HL-60 (cell line): Measurements from ENCODE around the gene LRMDA.
A peak's percentile ranks its signal among the peaks of the same experiment; 100 is the strongest.

Source experiments
- DNase-seq, 2 experiments: peaks; one replicate each; pipeline ENCODE4 v3.0.0-alpha.2; 2010 to 2020; ENCODE audit warnings: low read depth in 1 of 2, low spot score in 1 of 2
- H3K27ac ChIP-seq: fragments of 250-450 bp; sonication (Bioruptor Pico); replicated peaks from 2 replicates; pipeline ENCODE4 v1.5.1; 2020; ENCODE audit warnings: mild to moderate bottlenecking, moderate library complexity
- H3K27me3 ChIP-seq: fragments of 250-450 bp; sonication (Bioruptor Pico); 2 replicates; pipeline ENCODE4 v1.5.1; 2021; ENCODE audit warnings: mild to moderate bottlenecking, moderate library complexity; ENCODE audit not compliant: insufficient read depth, poor library complexity, severe bottlenecking
- H3K4me3 ChIP-seq: replicated peaks from 2 replicates; pipeline ENCODE4 v1.5.1; 2011; ENCODE audit warnings: mild to moderate bottlenecking, control low read depth, low read length; ENCODE audit not compliant: insufficient read depth
- GABPA ChIP-seq: IDR thresholded peaks from 2 replicates; pipeline ENCODE4 v1.6.1; 2012; ENCODE audit warnings: low read depth
- POLR2AphosphoS5 ChIP-seq: IDR thresholded peaks from 2 replicates; pipeline ENCODE4 v1.6.1; 2012; ENCODE audit warnings: low read depth
- SPI1 ChIP-seq: IDR thresholded peaks from 2 replicates; pipeline ENCODE4 v1.6.1; 2012; ENCODE audit warnings: low read depth, mild to moderate bottlenecking, borderline replicate concordance
- TF ChIP-seq, protein P1 (sequence below): IDR thresholded peaks from one replicate; pipeline ENCODE4 v1.5.1; 2011; ENCODE audit warnings: low read length, control low read depth, inconsistent platforms; ENCODE audit not compliant: insufficient read depth
- TF ChIP-seq, protein P2 (sequence below): IDR thresholded peaks from 2 replicates; pipeline ENCODE4 v1.6.1; 2012; ENCODE audit warnings: low read depth; ENCODE audit not compliant: insufficient replicate concordance

Gene LRMDA

DNA sequence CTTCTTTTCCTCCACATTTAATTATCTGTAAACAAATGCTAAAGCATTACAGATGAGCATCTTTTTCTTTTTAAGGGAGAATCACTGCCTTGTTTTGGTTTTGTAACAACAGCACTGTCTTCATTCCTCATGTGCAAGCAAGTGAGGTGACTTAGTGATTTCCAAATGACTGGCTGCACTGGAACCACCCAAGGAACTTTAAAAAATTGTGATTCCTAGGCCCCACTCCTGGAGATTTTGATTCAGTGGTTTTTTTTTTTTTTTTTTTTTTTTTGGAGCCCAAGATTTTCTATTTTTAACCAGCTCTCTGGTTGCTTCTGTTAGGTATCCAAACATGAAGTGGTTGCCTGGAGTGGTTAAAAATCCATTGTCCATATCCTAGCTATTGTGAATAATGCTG is 176.2 kb downstream of the LRMDA start:
- TF ChIP-seq SPI1 (no peak), GABPA (no peak), POLR2AphosphoS5 (no peak)
- TF ChIP-seq, protein P1, sequence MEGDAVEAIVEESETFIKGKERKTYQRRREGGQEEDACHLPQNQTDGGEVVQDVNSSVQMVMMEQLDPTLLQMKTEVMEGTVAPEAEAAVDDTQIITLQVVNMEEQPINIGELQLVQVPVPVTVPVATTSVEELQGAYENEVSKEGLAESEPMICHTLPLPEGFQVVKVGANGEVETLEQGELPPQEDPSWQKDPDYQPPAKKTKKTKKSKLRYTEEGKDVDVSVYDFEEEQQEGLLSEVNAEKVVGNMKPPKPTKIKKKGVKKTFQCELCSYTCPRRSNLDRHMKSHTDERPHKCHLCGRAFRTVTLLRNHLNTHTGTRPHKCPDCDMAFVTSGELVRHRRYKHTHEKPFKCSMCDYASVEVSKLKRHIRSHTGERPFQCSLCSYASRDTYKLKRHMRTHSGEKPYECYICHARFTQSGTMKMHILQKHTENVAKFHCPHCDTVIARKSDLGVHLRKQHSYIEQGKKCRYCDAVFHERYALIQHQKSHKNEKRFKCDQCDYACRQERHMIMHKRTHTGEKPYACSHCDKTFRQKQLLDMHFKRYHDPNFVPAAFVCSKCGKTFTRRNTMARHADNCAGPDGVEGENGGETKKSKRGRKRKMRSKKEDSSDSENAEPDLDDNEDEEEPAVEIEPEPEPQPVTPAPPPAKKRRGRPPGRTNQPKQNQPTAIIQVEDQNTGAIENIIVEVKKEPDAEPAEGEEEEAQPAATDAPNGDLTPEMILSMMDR = no peak
- TF ChIP-seq, protein P2, sequence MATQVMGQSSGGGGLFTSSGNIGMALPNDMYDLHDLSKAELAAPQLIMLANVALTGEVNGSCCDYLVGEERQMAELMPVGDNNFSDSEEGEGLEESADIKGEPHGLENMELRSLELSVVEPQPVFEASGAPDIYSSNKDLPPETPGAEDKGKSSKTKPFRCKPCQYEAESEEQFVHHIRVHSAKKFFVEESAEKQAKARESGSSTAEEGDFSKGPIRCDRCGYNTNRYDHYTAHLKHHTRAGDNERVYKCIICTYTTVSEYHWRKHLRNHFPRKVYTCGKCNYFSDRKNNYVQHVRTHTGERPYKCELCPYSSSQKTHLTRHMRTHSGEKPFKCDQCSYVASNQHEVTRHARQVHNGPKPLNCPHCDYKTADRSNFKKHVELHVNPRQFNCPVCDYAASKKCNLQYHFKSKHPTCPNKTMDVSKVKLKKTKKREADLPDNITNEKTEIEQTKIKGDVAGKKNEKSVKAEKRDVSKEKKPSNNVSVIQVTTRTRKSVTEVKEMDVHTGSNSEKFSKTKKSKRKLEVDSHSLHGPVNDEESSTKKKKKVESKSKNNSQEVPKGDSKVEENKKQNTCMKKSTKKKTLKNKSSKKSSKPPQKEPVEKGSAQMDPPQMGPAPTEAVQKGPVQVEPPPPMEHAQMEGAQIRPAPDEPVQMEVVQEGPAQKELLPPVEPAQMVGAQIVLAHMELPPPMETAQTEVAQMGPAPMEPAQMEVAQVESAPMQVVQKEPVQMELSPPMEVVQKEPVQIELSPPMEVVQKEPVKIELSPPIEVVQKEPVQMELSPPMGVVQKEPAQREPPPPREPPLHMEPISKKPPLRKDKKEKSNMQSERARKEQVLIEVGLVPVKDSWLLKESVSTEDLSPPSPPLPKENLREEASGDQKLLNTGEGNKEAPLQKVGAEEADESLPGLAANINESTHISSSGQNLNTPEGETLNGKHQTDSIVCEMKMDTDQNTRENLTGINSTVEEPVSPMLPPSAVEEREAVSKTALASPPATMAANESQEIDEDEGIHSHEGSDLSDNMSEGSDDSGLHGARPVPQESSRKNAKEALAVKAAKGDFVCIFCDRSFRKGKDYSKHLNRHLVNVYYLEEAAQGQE = no peak
- Histone ChIP-seq H3K4me3 (no peak overlapping the region), H3K27ac (no peak overlapping the region), H3K27me3 (no peaks in the 10 kb centered on the region)
- no peak for DNase-seq

DNA sequence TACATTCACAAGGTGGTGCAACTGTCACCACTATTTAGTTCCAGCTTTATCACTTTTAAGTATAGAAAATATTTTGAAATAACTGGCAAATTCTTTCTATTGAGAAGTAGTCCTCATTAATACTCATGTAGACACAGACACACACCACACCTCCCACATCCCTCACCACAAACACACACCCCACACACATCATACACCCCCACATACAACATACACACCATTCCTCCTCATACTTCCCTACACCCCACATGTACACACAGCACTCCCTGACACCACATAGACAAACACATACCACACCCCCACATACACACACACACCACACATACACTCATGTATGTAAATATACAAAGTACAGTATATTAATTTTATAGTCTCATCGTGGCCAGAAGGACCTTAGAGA is 178.8 kb downstream of the LRMDA start:
- TF ChIP-seq GABPA (no peak), SPI1 (no peak), POLR2AphosphoS5 (no peak)
- TF ChIP-seq, protein P1 = no peak
- TF ChIP-seq, protein P2 = no peak
- H3K27me3 ChIP-seq = no peaks in the 10 kb centered on the region
- no peak overlapping the region for H3K27ac ChIP-seq
- no peak overlapping the region for H3K4me3 ChIP-seq
- DNase-seq = no peak

DNA sequence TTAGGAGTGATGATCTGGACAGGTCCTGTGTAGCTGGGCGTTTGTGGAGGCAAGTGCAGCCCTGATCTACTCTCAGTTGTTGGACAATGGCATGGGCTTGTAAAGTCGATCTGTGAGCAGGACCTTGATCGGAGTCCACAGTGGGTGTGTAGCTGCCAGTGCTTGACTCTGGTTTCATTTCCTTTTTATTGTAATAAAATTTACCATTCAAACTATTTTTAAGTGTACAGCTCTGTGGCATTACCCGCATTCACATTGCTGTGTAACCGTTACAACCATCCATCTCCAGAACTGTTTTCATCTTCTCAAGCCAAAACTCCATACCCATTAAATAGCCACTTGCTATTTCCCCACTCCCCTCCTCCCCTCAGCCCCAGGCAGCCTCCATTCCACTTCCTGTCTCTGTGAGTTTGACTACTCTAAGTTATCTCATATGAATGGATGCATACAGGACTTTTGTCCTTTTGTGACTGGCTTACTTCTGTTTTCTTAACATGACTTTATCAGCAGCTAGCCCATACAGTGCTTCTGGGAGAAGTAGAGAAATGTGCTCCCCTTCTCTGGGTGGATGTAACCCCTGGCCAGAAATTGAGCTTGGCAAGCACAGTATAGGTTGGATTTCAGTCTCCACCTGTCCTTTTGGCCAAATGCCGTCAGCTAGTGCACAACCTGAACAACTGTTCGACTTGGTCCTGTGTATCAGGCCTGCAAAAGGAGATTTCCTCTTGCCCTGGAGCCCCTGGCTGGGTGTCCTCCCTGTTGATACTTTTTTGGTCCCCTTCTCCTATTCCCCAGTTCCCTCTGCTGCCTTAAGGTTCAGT is 180.0 kb downstream of the LRMDA start:
- no peaks in the 10 kb centered on the region for H3K27me3 ChIP-seq
- TF ChIP-seq, protein P1 = no peak
- no peak for TF ChIP-seq GABPA
- peak; percentile 61 for TF ChIP-seq SPI1
- TF ChIP-seq, protein P2 = no peak
- no peak for TF ChIP-seq POLR2AphosphoS5
- DNase-seq = peak in 1 of 2 experiments; percentile 67
- no peak overlapping the region; the same call in 1 of the 2 replicates for H3K27ac ChIP-seq
- no peak overlapping the region for H3K4me3 ChIP-seq
